GM19351 (cell line): ENCODE measurements around the gene JPT2.

Source experiments
- ATAC-seq: cut with Tn5 transposase; IDR thresholded peaks from one replicate; pipeline ENCODE4 v1.9.1; 2021; ENCODE audit warnings: mild to moderate bottlenecking, moderate library complexity; ENCODE audit not compliant: unreplicated experiment

Gene JPT2

GRCh38 chr16:1677942-1678499 lies at the start of gene JPT2:
JPT2 (plus strand) TSS chr16:1678279; CDS start chr16:1678313, 34 bp downstream.
- ATAC-seq, result peak; percentile 91

GRCh38 chr16:1630450-1631213 lies 47.4 kb upstream of the JPT2 start:
- ATAC-seq, result no peak

GRCh38 chr16:1631230-1631629 lies 46.8 kb upstream of the JPT2 start:
- ATAC-seq, result no peak

- no peak for ATAC-seq
Measured at GRCh38 chr16:1631931-1632637, 46.0 kb upstream of the JPT2 start.

- ATAC-seq, result no peak
Measured at GRCh38 chr16:1632638-1632970, 45.5 kb upstream of the JPT2 start.

DNA sequence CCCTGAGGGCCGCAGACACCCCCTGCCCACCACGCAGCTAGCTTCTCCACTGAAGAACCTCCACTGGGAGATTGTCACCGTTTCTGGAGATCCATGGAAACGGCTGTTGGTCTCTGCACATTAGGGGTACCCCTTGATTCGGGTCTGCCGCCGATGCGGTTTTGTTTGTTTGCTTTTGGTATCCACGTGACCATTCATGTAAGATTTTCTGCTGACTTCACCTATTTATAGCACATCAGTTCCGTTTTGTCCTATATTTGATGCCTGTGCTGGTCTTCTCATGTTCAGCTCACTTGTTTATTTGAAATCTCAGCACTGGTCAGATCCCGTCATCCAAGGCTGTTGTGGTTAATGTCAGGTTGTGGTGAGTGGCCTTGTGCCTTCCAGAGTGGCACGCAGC lies 44.8 kb upstream of the JPT2 start:
- no peak for ATAC-seq

DNA sequence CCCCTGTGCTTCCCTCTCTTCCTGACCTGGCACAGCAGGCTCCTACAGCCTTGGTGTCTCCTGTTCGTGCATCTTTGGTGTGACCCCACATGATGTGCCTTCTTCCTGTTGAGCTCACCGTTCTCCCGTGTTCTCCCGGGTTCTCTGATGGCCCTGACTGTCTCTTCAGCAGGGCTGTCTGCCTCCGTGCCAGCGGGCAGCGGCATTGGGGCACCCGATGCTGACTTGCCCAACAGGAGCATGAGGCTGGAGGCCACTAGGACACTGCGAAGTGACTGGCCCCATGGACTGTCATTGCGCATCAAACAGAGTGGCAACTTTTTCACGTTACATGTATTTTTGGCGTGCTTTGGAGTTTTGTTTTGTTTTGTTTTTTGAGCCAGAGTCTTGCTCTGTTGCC lies 43.5 kb upstream of the JPT2 start:
- no peak for ATAC-seq

DNA sequence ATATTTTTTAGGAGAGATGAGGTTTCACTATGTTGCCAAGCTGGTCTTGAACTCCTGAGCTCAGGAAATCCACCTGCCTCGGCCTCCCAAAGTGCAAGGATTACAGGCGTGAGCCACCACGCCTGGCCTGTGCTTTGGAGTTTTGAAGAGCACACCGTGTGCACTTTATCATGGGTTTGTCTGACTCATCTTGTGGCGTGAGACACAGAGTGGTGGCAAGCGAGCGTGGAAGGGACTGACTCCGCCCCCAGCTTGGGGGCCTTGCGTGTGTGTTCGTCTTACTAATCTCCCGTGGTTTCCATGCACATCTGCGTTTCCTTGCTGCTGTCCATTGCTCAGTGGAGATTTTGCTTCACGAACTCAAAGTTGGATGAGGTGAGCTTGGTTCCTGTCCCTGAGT lies 43.0 kb upstream of the JPT2 start:
- no peak for ATAC-seq

- no peak for ATAC-seq
Measured at GRCh38 chr16:1637526-1637925, 40.6 kb upstream of the JPT2 start.

GRCh38 chr16:1638757-1639156 lies 39.3 kb upstream of the JPT2 start:
- no peak for ATAC-seq

GRCh38 chr16:1639282-1639681 lies 38.8 kb upstream of the JPT2 start:
- ATAC-seq, result no peak

- ATAC-seq, result no peak
Measured at GRCh38 chr16:1639860-1640259, 38.2 kb upstream of the JPT2 start.

DNA sequence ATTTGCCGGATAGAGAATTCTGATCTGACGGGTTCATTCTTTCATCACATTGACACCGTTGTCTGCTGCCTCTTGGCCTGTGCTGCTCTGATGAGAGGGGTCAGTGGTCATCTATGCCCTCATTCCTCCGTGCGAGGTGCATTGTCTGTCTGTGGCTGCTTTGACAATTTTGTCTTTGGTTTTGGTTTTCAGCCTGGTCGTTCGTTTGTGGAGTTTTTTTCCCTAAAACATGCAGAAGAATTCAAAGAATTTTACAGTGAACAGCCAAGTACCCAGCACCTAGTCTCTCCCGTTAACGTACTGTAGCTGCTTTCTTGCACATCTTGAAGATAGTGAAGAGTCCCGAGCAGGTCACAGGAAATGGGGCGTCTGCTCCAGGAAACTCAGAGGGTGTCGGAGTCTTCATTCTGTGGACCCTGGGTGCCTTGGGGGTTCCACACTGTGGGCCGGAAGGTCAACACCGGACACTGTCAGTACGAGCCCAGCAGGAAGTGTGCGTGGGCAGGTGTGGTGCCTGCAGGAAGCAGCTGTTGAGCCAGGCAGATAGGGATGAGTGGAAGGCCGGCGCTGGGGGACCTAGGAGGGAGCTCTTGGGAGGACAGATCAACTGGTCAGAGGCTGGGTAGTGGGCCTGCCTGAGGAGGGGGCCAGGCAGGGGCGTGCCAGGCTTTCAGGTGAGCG lies 37.7 kb upstream of the JPT2 start:
- ATAC-seq, result no peak

- no peak for ATAC-seq
Measured at GRCh38 chr16:1641261-1641660, 36.8 kb upstream of the JPT2 start.

DNA sequence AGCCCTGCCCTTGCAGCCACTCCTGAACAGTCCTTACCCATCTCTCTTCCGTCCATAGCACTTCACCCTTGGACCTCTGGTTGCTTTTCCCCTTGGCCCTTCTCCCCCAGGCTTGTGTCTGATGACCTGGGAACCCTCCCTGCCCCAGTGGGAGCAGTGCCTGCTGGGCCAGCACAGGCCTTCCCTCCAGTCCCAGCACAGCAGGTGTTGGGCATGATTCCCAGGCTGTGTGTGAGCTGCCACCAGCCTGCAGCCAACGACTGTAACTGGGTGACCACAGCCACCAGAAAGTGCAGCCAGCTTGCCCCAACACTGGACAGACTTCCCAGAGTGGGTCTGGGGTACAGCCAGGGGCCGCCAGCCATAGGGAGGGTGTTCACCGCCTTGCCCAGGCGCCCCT lies 35.9 kb upstream of the JPT2 start:
- ATAC-seq, result no peak

- ATAC-seq, result no peak
Measured at GRCh38 chr16:1642753-1643152, 35.3 kb upstream of the JPT2 start.

DNA sequence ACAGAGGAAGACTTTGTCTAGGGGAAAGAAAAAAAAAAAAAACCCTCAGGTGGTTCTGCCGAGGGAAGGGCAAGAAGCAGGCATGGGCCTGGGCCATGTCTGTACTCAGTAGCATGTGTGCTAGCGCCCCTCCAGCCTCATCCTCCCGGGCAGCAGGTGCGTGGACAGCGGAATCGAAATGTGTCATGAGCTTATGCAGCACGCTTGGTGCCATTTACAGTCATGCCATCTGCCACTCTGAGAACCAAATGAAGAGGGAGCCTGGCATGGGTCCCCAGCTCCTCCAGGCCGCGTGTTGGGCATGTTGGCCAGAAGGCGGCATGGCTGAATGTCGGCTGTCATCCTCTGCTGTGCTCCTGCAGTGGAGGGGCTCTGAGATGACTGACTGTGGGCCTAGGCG lies 34.6 kb upstream of the JPT2 start:
- ATAC-seq, result no peak

DNA sequence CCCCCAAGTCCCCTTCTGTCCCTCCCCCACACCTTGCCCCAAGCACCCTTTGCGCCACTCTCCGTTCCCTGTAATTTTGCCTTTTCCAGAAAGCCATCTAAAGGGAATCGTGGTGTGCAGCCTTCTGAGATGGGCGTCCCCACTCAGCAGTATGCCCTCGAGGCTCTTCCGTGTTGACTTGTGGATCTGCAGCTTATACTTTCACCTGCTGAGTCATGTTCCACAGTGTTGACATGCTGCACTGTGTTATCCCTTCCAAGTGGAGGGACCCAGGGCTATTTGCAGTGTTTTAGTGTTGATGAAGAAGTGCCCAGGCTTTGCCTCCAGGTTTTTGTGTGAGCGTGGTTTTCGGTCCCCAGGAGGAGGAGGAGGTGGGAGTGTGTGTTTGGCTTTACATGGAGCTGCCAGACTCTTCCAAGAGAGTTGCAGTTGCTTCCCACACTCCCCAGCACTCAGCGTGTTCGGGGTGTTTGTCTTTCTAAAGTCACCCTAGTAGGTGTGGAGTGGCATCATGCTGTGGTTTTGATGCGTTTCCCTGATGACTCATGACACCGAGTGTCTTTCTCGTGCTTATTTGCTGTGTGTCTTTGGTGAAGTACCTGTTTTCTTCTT lies 32.1 kb upstream of the JPT2 start:
- ATAC-seq, result no peak

- no peak for ATAC-seq
Measured at GRCh38 chr16:1647856-1648255, 30.2 kb upstream of the JPT2 start.

GRCh38 chr16:1650131-1650530 lies 27.9 kb upstream of the JPT2 start:
- ATAC-seq, result no peak
